Astrocyte of the hippocampus (primary cell): ENCODE data around the gene CNTLN.
A peak's percentile ranks its signal among the peaks of the same experiment; 100 is the strongest.
"Not testable (repeated sequence)": the region's sequence is repeated elsewhere in the genome, so short reads cannot be mapped to it uniquely, and the experiment has no call there.

Experiments
- DNase-seq: peaks from one replicate; pipeline ENCODE4 v3.0.0; 2011; ENCODE audit warnings: low read depth, low spot score

CNTLN gene

DNA sequence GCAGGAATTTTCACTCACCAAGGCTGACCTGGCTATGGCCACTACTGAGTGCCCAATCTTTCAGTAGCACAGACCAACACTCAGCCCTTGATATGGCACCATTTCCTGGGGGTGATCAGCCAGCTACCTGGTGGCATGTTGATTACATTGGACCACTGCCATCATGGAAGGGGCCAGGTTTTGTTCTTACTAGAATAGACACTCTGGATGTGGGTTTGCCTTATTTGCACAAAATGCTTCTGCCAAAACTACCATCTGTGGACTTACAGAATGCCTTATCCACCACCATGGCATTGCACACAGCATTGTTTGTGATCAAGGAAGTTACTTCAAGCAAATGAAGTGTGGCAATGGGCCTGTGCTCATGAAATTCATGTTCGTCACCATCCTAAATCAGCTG, 374.3 kb downstream of the CNTLN start:
- DNase-seq: no peak

DNA sequence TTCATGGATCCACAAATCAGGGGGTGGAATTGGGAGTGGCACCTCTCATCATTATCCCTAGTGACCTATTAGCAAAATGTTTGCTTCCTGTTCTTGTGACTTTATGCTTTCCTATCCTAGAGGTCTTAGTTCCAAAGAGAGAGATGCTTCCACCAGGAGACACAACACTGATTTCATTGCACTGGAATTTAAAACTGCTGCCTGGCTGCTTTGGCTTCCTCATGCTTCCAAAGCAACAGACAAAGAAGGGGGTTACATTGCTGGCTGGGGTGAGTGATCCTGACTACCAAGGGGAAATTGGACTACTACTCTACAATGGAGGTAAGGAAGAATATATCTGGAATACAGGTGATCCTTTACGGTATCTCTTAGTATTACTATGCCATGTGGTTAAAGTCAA, 374.9 kb downstream of the CNTLN start:
- peak; percentile 34 for DNase-seq

- DNase-seq: no peak
Measured at GRCh38 chr9:17519761-17520160, 384.9 kb downstream of the CNTLN start.

DNA sequence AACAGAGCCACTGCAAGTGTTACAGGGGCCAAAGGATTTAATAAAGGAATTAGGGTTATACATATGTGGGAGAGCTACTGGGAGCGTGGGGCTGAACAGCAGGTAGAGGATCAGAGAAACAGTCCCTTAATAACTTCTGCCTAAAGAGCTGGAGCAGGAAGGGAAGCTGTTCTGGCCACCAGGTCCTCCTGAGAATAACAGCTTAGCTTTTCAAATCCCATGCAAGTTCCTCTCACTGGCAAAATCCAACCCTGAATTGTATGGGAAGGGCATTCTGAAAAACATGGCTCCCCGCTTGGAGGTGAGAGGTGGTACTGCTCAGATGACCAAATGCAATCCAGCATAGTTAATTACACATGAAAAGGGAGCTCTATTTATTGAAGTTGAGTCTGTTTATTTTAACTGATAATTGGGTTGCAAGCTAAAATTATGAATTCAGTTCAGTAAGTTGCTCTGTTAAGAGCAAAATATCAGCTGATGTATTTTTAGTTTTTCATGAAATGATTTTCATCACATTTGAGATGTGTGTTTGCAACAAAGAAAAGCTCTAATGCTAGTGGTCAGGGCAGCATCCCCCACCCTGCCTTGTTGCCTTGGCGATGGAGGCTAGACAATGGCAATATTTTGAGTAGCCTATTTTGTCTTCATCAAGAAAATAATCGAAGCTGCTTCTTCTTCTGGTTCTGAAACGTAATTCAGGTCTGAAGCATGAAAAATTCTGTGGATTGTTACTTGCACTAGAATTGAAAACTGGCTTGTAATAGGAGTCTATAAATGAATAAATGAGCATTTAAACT, 385.6 kb downstream of the CNTLN start:
- no peak for DNase-seq

DNA sequence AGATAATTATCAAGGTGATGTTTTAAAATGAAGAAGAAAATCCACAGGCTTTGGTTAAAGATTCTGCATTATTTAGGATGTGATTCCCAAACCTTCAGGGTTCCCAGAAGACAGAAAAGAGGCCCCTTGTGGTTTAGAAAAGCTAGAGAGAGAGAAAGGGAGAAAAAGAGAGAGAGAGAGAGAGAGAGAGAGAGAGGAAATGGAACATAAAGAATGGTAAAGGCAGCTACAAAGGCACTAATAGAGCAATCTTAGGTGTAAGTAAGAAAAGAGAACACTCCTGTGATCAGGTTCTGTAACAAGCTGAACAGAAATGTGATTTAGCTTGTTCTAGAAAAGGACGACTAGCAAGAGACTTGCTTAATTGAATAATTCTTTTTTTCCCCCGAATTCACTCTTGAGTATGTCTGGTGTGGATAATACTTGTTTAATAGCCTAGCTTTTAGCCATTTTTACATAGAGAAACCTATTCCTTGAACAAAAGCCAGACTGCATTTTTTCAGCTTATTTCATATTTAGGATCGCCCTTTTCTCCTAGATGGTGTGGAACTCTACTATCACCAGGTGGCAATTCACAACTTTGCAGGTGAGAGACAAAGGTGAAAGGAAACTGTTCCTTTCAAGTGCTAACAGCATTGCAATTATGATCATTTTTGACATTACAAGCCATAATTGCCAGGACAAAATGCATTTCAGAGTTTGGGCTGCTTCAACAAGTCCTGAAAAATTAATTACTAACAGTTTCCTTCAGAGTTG, 386.4 kb downstream of the CNTLN start:
- DNase-seq: no peak

GRCh38 chr9:17526726-17527125, 391.9 kb downstream of the CNTLN start:
- DNase-seq: not testable (repeated sequence)

DNA sequence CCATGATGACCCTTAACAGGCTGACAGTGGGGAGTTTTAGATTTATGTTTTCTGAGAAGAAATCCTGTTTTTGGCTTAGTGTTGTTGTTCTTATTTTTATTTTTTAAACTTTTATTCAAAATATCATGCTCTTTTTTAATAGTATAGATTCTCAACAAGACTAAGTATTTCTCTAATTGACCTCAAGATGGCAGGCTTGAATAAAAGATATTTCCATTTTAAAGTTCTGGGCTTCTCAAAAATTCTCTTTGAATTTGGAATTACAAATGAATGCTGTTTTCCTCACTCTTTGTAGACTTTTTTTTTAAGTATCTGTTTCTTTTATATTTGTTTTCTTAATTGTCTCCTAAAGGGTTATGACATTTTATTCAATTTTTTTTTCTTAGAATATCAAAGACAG, 394.0 kb downstream of the CNTLN start:
- DNase-seq: peak; percentile 13

DNA sequence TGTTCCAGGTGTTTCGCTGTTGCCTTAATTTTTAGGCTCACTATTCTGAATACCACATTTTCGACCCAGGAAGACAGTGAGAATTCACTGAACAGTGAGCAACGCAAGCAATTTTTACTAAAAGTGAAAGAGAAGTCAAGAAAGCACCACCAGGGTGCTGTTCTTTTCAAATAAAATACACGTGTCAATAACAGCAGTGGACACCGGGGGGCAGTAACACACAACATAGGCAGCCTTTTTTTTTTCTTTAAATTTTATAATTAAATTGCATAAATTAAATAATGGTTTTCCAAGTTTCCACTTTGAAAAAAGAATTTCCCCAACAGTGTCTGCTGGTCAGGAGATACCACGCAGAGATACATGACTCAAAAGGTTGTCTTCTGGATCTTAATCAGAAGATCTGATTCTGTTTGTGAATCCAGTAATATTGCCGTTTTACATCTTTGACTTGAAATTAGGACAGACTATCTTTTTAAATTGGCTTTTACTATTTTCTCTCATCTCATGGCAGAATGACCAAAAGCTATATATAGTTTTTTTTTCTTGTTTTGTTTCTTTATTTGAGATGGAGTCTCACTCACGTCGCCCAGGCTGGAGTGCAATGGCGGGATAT, 396.9 kb downstream of the CNTLN start:
- DNase-seq: peak; percentile 74

DNA sequence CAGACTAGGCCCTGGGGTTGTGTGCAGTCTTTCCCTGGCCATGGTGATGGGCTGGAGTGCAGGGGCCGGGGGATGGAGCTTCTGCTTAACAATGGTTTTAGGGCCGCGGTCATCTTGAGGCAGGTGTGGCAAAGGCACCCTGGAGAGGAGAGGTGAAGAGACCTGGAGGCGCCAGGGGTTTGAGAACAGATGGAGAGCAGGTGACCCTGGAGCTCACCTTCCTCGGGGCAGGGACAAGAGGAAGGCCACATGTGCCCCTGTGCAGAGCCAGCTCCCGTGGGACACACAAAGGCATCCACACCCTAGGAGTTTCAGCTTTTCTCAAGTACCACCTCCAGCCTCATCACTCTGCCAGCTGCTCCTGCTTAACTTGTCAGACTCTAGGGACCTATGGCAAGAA, 397.6 kb downstream of the CNTLN start:
- DNase-seq: no peak

GRCh38 chr9:17535176-17535575, 400.3 kb downstream of the CNTLN start:
- DNase-seq: no peak

DNA sequence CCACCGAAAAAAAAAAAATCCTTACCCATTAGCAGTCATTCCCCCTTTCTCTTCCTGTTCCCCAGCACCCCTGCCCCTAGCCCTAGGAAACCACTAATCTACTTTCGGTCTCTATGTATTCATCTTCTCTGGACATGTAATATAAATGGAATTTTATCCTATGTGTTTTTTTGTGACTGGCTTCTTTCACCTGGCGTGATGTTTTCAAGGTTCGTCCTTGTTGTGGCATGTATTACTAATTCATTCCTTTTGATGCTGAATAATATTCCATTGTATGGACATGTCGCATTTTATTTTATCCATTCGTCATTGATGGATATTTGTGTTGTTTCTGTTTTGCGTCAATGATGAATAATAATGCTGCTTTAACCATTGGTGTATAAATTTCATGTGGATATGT, 401.2 kb downstream of the CNTLN start:
- DNase-seq: no peak

DNA sequence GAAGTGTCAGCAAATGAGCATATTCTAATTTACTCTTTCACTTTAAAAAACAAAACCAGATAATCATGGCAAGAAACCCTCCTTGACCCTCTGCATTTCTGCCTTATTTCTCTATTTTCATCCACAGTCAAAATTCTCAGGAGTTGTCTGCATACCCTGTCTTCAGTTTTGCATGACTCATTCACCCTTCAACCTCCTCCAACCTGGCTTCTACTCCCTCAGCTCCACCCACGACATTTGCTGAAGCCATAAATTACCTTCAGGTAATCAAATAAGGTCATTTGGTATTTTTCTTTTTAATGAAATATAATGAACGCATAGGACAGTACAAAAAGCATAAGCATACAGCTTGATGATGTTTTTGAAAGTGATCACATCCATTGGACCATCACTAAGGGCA, 416.2 kb downstream of the CNTLN start:
- DNase-seq: no peak
